ENCODE measurements around the gene EEF1A2.

Gene EEF1A2

DNA sequence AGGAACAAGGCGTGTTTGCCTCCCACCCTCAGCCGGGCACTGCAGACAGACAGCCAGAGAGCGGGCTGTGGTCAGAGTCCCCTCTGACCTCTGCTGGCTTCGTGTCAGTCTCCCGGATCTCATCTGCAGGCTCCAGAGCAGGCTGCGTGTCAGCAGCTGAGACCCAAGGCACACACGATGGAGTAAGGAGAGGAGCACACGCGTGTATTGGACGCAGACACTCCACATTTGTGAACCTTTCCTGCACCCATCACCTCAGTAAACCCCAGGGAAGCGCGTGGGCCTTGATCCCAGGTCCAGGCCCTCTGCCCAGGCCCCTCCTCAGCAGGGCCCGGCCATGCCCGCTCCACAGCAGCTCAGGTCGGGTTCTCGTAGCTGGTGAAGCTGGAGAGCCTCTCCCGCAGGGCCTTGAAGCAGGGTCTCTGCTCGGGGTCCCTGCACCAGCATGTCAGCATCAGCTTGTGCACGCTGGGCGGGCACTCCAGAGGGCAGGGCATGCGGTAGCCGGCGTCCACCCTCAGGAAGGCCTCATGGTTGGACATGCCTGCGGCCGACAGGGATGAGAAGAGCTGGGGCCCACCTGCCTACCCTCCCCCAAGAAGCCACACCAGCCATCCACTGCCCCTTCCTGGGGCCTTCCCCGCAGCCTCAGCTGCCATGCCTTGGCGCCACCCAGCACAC is 30.4 kb upstream of the EEF1A2 start:
- Histone ChIP-seq H2AFZ (ENCODE audit: low read depth) (no peak overlapping the region), H3K36me3 (ENCODE audit: insufficient read depth) (no peaks in the 10 kb centered on the region), H3K27me3 (ENCODE audit: insufficient read depth, low read depth) (peaks cover 92% of the 10 kb centered on the region), H3K4me2 (no peak overlapping the region), H3K4me1 (ENCODE audit: low read depth, poor library complexity, severe bottlenecking) (no peaks in the 10 kb centered on the region), H3K27ac (no peak overlapping the region), H3K4me3 (IDR thresholded peaks at IDR 0.05; ENCODE audit: insufficient read depth, low read depth, low read length) (no peak overlapping the region), H3K9ac (no peak overlapping the region), H4K20me1 (ENCODE audit: insufficient read depth) (no peaks in the 10 kb centered on the region), H3K79me2 (ENCODE audit: insufficient read depth, low read depth) (no peaks in the 10 kb centered on the region)
- TF ChIP-seq, protein P1, sequence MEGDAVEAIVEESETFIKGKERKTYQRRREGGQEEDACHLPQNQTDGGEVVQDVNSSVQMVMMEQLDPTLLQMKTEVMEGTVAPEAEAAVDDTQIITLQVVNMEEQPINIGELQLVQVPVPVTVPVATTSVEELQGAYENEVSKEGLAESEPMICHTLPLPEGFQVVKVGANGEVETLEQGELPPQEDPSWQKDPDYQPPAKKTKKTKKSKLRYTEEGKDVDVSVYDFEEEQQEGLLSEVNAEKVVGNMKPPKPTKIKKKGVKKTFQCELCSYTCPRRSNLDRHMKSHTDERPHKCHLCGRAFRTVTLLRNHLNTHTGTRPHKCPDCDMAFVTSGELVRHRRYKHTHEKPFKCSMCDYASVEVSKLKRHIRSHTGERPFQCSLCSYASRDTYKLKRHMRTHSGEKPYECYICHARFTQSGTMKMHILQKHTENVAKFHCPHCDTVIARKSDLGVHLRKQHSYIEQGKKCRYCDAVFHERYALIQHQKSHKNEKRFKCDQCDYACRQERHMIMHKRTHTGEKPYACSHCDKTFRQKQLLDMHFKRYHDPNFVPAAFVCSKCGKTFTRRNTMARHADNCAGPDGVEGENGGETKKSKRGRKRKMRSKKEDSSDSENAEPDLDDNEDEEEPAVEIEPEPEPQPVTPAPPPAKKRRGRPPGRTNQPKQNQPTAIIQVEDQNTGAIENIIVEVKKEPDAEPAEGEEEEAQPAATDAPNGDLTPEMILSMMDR (conservative IDR thresholded peaks at IDR 0.05; ENCODE audit: low read depth, low read length), result no peak

DNA sequence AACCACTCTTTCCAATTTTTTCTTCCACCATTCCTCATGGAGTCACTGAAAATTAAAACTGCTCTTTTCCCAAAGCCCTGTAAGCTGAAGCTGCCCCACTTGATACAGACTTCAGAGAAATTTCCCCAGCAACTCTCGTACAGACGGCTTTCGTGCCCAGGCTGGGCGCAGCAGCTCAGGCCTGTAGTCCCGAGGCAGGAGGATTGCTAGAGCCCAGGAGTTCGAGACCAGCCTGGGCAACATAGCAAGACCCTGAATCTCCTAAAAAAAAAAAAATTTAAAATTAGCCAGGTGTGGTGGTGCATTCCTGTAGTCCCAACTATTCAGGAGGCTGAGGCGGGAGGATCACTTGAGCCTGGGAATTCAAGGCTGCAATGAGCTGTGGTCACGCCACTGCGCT is 28.3 kb upstream of the EEF1A2 start:
- Histone ChIP-seq H4K20me1 (ENCODE audit: insufficient read depth) (no peaks in the 10 kb centered on the region), H3K36me3 (ENCODE audit: insufficient read depth) (no peaks in the 10 kb centered on the region), H3K27ac (no peak overlapping the region), H2AFZ (ENCODE audit: low read depth) (no peak overlapping the region), H3K4me3 (IDR thresholded peaks at IDR 0.05; ENCODE audit: insufficient read depth, low read depth, low read length) (no peak overlapping the region), H3K79me2 (ENCODE audit: insufficient read depth, low read depth) (no peaks in the 10 kb centered on the region), H3K4me1 (ENCODE audit: low read depth, poor library complexity, severe bottlenecking) (no peaks in the 10 kb centered on the region), H3K4me2 (no peak overlapping the region), H3K27me3 (ENCODE audit: insufficient read depth, low read depth) (peaks cover 72% of the 10 kb centered on the region), H3K9ac (no peak overlapping the region)
- TF ChIP-seq, protein P1 (conservative IDR thresholded peaks at IDR 0.05; ENCODE audit: low read depth, low read length), result no peak

DNA sequence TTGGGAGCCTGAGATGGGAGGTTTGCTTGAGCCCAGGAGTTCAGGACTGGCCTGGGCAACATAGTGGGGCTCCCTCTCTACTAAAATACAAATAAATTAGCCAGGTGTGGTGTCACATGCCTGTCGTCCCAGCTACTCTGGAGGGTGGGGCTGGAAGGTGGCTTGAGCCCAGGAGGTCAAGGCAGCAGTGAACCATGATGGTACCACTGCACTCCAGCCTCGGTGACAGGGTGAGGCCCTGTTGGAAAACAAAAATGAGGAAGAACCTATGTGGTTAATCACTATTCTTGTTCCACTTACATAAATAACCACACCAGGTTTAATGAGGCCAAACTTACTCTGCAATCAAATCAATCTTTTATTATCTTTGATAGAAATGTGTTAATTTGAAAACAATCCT is 27.1 kb upstream of the EEF1A2 start:
- H3K79me2 ChIP-seq (ENCODE audit: insufficient read depth, low read depth), result no peaks in the 10 kb centered on the region
- no peak overlapping the region for H3K4me3 ChIP-seq (IDR thresholded peaks at IDR 0.05; ENCODE audit: insufficient read depth, low read depth, low read length)
- no peaks in the 10 kb centered on the region for H4K20me1 ChIP-seq (ENCODE audit: insufficient read depth)
- no peak overlapping the region for H3K4me2 ChIP-seq
- no peak overlapping the region for H2AFZ ChIP-seq (ENCODE audit: low read depth)
- no peak overlapping the region for H3K27ac ChIP-seq
- H3K27me3 ChIP-seq (ENCODE audit: insufficient read depth, low read depth), result peaks cover 63% of the 10 kb centered on the region
- TF ChIP-seq, protein P1 (conservative IDR thresholded peaks at IDR 0.05; ENCODE audit: low read depth, low read length), result no peak
- no peaks in the 10 kb centered on the region for H3K4me1 ChIP-seq (ENCODE audit: low read depth, poor library complexity, severe bottlenecking)
- H3K9ac ChIP-seq, result no peak overlapping the region
- H3K36me3 ChIP-seq (ENCODE audit: insufficient read depth), result no peaks in the 10 kb centered on the region

DNA sequence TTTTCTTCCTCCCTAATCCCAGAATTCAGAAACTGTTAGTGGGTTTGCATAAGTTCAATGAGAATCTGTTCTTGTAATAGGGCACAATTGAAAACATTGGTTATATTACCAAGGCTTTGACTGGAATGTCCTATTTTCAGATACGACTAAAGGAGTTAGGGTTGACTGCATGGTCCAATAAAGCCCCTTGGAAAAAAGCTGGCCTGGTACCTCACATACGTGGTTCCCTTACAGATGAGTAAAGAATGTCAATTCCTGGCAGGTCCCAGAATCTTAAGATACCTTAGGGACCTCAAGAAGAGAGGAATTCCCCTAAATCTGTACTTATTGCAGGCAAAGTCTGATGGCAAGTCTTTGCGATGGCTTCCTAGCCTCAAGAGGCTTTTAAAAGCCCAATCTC is 26.3 kb upstream of the EEF1A2 start:
- H3K4me2 ChIP-seq, result no peak overlapping the region
- H3K27me3 ChIP-seq (ENCODE audit: insufficient read depth, low read depth), result peaks cover 57% of the 10 kb centered on the region
- H4K20me1 ChIP-seq (ENCODE audit: insufficient read depth), result no peaks in the 10 kb centered on the region
- TF ChIP-seq, protein P1 (conservative IDR thresholded peaks at IDR 0.05; ENCODE audit: low read depth, low read length), result no peak
- H3K4me3 ChIP-seq (IDR thresholded peaks at IDR 0.05; ENCODE audit: insufficient read depth, low read depth, low read length), result no peak overlapping the region
- H3K27ac ChIP-seq, result no peak overlapping the region
- H3K9ac ChIP-seq, result no peak overlapping the region
- H3K4me1 ChIP-seq (ENCODE audit: low read depth, poor library complexity, severe bottlenecking), result no peaks in the 10 kb centered on the region
- H2AFZ ChIP-seq (ENCODE audit: low read depth), result no peak overlapping the region
- H3K79me2 ChIP-seq (ENCODE audit: insufficient read depth, low read depth), result no peaks in the 10 kb centered on the region
- H3K36me3 ChIP-seq (ENCODE audit: insufficient read depth), result no peaks in the 10 kb centered on the region

Data from KMS-11 (cell line).